ENCODE data around the gene SNX8. TPM values are rescaled to one million over a fixed set of nuclear protein-coding genes. Genes with fewer than 3 reads are reported as not detected.

The SNX8 gene
- total and polyA plus RNA-seq, 2 of the 8 experiments (the other 6 are each of a cell fraction or from before 2014, with no cell fraction given) = 46.2 to 70.8 TPM

- no peak overlapping the region for H3K4ac ChIP-seq (replicated peaks; ENCODE audit: insufficient read length, low read depth, low read length)
- no peak overlapping the region for H4K5ac ChIP-seq (ENCODE audit: insufficient read length, low read depth, low read length)
- H4K8ac ChIP-seq (ENCODE audit: extremely low read depth, insufficient read depth, low read length) = no peak overlapping the region
- H3K4me3 ChIP-seq (ENCODE audit: extremely low read depth in 1 of 4, insufficient read depth in 2 of 4, low read depth in 3 of 4, low read length in 4 of 4) = no peak overlapping the region
- TF ChIP-seq TCF12 (IDR thresholded peaks at IDR 0.05; ENCODE audit: low read depth, low read length) = no peak
- TF ChIP-seq PHF8 (conservative IDR thresholded peaks at IDR 0.05; ENCODE audit: low read depth, low read length) = no peak
- TF ChIP-seq RBBP5 (IDR thresholded peaks at IDR 0.05; ENCODE audit: borderline replicate concordance, low read depth, low read length) = no peak
- TF ChIP-seq KDM5A (IDR thresholded peaks at IDR 0.05; ENCODE audit: low read length) = no peak
- TF ChIP-seq YY1 (IDR thresholded peaks at IDR 0.05; ENCODE audit: low read depth, low read length) = no peak
- no peak for TF ChIP-seq POLR2A (IDR thresholded peaks at IDR 0.05; ENCODE audit: control extremely low read depth in 1 of 2, low read depth in 2 of 2, low read length in 2 of 2)
- no peak for TF ChIP-seq ATF3 (IDR thresholded peaks at IDR 0.05; ENCODE audit: insufficient read depth, low read depth, low read length)
- TF ChIP-seq CREB1 (IDR thresholded peaks at IDR 0.05) = no peak
- no peak for TF ChIP-seq BCL11A (IDR thresholded peaks at IDR 0.05; ENCODE audit: low read depth in 2 of 2, low read length in 2 of 2)
- TF ChIP-seq SP1 (IDR thresholded peaks at IDR 0.05; ENCODE audit: low read depth, low read length) = no peak
- ChIA-PET POLR2A (ENCODE audit: partially characterized antibody) (interaction anchor here (0.6 to 1.7 kb wide), 8 partner anchors 11 to 125 kb away, joined by 3 to 7 read pairs (median 3); partner anchors contain the start of gene MAD1L1), CTCF (ENCODE audit: partially characterized antibody) (interaction anchor here (1.3 kb wide), 1 partner anchor 30 kb away, joined by 3 read pairs; no protein-coding TSS in a partner anchor)
- peaks cover 8% of the 10 kb centered on the region for H3K79me1 ChIP-seq (ENCODE audit: low read depth, low read length)
- 93% methylated on average over 9 of the region's 9 CpGs; no CpG with 5 or more reads in 1 of the 2 experiments for WGBS, 2 experiments (ENCODE audit: extremely low coverage in 1 of 2, insufficient coverage in 1 of 2, insufficient read length in 1 of 2, insufficient replicate concordance in 2 of 2, low coverage in 1 of 2, low lambda C conversion rate in 2 of 2, missing lambda C conversion rate in 1 of 2)
- H2BK12ac ChIP-seq (ENCODE audit: low read depth, low read length) = no peak overlapping the region
- H3K79me2 ChIP-seq (ENCODE audit: control insufficient read depth in 1 of 2, insufficient read depth in 2 of 2, low read length in 2 of 2) = peaks cover 2 to 60% of the 10 kb centered on the region in 2 experiments
- no peak for FAIRE-seq
- peaks cover 0 to 3% of the 10 kb centered on the region in 2 experiments for H4K20me1 ChIP-seq (replicated peaks in 1 of 2; ENCODE audit: control insufficient read depth in 1 of 2, insufficient read depth in 2 of 2, low read length in 2 of 2)
- H3K23me2 ChIP-seq (ENCODE audit: low read depth, low read length) = peaks cover 5% of the 10 kb centered on the region; the same call in 1 of the 2 replicates
- H3K18ac ChIP-seq (ENCODE audit: extremely low read depth, low read length) = no peak overlapping the region
- H3K4me2 ChIP-seq (ENCODE audit: insufficient read depth in 1 of 2, low read depth in 2 of 2, low read length in 2 of 2) = no peak overlapping the region
- H3K27ac ChIP-seq (ENCODE audit: low read depth, low read length) = no peak overlapping the region
- H3K9ac ChIP-seq (replicated peaks in 1 of 4; ENCODE audit: extremely low read depth in 1 of 4, low read depth in 3 of 4, low read length in 3 of 4) = no peak overlapping the region
- DNase-seq (ENCODE audit: low read depth in 1 of 2, low spot score in 2 of 2) = no peak
- no peak overlapping the region for H2AK5ac ChIP-seq (ENCODE audit: low read depth, low read length)
- H3K14ac ChIP-seq (ENCODE audit: insufficient read length) = no peak overlapping the region
- H3K36me3 ChIP-seq (ENCODE audit: control insufficient read depth in 2 of 4, insufficient read depth in 4 of 4, low read length in 3 of 4) = no peaks in the 10 kb centered on the region; a peak in 2 of 8 replicates
- no peak overlapping the region for H2BK120ac ChIP-seq (replicated peaks; ENCODE audit: low read depth, low read length)
- H3K56ac ChIP-seq (replicated peaks; ENCODE audit: insufficient read length, low read depth, low read length) = no peak overlapping the region
- H2BK5ac ChIP-seq (ENCODE audit: low read depth, low read length) = no peak overlapping the region
- no peak overlapping the region for H2AFZ ChIP-seq (ENCODE audit: low read length)
- no peak overlapping the region for H3K23ac ChIP-seq (ENCODE audit: insufficient read length)
- no peaks in the 10 kb centered on the region for H3K9me3 ChIP-seq (ENCODE audit: insufficient read depth in 2 of 2, low read depth in 1 of 2, low read length in 1 of 2)
- H2BK20ac ChIP-seq (ENCODE audit: low read length) = no peak overlapping the region
- H3K4me1 ChIP-seq (replicated peaks in 1 of 4; ENCODE audit: control insufficient read depth in 3 of 4, insufficient read depth in 4 of 4, low read length in 3 of 4) = peaks cover 0 to 1% (median 0%) of the 10 kb centered on the region in 4 experiments; a peak in 2 of 7 replicates
- H3K27me3 ChIP-seq (replicated peaks in 1 of 4; ENCODE audit: control insufficient read depth in 3 of 4, extremely low read depth in 1 of 4, insufficient read depth in 3 of 4, low read length in 3 of 4) = no peaks in the 10 kb centered on the region
- no peak overlapping the region for H4K91ac ChIP-seq (replicated peaks; ENCODE audit: insufficient read length, low read length)
- no peak overlapping the region for H2BK15ac ChIP-seq (ENCODE audit: low read length)
These were observed 35.8 kb upstream of the SNX8 start for GRCh38 chr7:2350055-2350454.
